Nephron (organoid): ENCODE measurements around the gene VTI1A.

Source experiments
- H3K27ac Mint-ChIP-seq, 3 experiments: 2 replicates each; pipeline ENCODE4 v1.8.0; 2020; ENCODE audit warnings: mixed read lengths in 3 of 3, mild to moderate bottlenecking in 2 of 3, moderate library complexity in 1 of 3
- H3K27me3 Mint-ChIP-seq: 2 replicates; pipeline ENCODE4 v1.8.0; 2021; ENCODE audit warnings: low read depth, mild to moderate bottlenecking, moderate library complexity, mixed read lengths
- H3K36me3 Mint-ChIP-seq: 2 replicates; pipeline ENCODE4 v1.8.0; 2020; ENCODE audit warnings: low read depth, mixed read lengths
- H3K4me1 Mint-ChIP-seq: 2 replicates; pipeline ENCODE4 v1.8.0; 2020; ENCODE audit warnings: mixed read lengths
- H3K4me3 Mint-ChIP-seq, 3 experiments: 2 replicates each; pipeline ENCODE4 v1.8.0; 2020; ENCODE audit warnings: mild to moderate bottlenecking in 3 of 3, mixed read lengths in 3 of 3, moderate library complexity in 2 of 3
- H3K9me3 Mint-ChIP-seq: 2 replicates; pipeline ENCODE4 v1.8.0; 2020; ENCODE audit warnings: mixed read lengths
- TF ChIP-seq, protein P1 (sequence below), 3 experiments: fragments of 200-600 bp; sonication (generic); IDR thresholded peaks; one replicate each; pipeline ENCODE4 v1.5.0; 2021; ENCODE audit warnings: antibody characterized with exemption in 3 of 3; ENCODE audit not compliant: unreplicated experiment in 3 of 3

VTI1A gene

DNA sequence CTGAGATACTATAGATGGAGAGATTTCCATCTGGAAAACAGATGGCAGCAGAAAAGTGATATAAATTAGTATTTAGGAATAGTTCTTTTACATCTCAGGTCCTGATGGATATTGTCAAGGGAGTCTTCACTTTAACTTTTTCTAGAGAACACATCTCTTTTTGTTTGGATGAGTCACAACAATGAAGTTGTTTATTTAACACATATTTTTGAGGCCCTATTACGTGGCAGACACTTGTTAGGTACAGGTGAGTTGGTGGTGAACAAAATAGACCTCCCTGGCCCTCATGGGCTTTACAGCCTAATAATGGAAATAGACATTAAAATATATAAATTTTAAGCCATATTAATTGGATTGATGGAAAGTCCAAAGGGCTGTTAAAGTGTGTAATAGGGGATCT is 168.3 kb downstream of the VTI1A start:
- Mint-ChIP-seq H3K4me3 (no peak overlapping the region), H3K27ac (no peak overlapping the region), H3K9me3 (peaks cover 15% of the 10 kb centered on the region), H3K27me3 (no peaks in the 10 kb centered on the region), H3K4me1 (peaks cover 9% of the 10 kb centered on the region), H3K36me3 (peaks cover 23% of the 10 kb centered on the region)
- TF ChIP-seq, protein P1, sequence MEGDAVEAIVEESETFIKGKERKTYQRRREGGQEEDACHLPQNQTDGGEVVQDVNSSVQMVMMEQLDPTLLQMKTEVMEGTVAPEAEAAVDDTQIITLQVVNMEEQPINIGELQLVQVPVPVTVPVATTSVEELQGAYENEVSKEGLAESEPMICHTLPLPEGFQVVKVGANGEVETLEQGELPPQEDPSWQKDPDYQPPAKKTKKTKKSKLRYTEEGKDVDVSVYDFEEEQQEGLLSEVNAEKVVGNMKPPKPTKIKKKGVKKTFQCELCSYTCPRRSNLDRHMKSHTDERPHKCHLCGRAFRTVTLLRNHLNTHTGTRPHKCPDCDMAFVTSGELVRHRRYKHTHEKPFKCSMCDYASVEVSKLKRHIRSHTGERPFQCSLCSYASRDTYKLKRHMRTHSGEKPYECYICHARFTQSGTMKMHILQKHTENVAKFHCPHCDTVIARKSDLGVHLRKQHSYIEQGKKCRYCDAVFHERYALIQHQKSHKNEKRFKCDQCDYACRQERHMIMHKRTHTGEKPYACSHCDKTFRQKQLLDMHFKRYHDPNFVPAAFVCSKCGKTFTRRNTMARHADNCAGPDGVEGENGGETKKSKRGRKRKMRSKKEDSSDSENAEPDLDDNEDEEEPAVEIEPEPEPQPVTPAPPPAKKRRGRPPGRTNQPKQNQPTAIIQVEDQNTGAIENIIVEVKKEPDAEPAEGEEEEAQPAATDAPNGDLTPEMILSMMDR (IDR thresholded peaks at IDR 0.05; ENCODE audit: unreplicated experiment in 3 of 3), result no peak

GRCh38 chr10:112616647-112617046 is 169.6 kb downstream of the VTI1A start:
- peaks cover 12% of the 10 kb centered on the region for H3K4me1 Mint-ChIP-seq
- peaks cover 15% of the 10 kb centered on the region for H3K9me3 Mint-ChIP-seq
- no peak overlapping the region for H3K4me3 Mint-ChIP-seq
- peaks cover 20% of the 10 kb centered on the region for H3K36me3 Mint-ChIP-seq
- no peaks in the 10 kb centered on the region for H3K27me3 Mint-ChIP-seq
- TF ChIP-seq, protein P1 (IDR thresholded peaks at IDR 0.05; ENCODE audit: unreplicated experiment in 3 of 3), result no peak
- H3K27ac Mint-ChIP-seq, result no peak overlapping the region

GRCh38 chr10:112618814-112619213 is 171.8 kb downstream of the VTI1A start:
- Mint-ChIP-seq H3K27me3 (no peaks in the 10 kb centered on the region), H3K36me3 (peaks cover 20% of the 10 kb centered on the region), H3K4me3 (no peak overlapping the region), H3K9me3 (peaks cover 15% of the 10 kb centered on the region), H3K4me1 (peaks cover 30% of the 10 kb centered on the region), H3K27ac (no peak overlapping the region)
- TF ChIP-seq, protein P1 (IDR thresholded peaks at IDR 0.05; ENCODE audit: unreplicated experiment in 3 of 3), result no peak

DNA sequence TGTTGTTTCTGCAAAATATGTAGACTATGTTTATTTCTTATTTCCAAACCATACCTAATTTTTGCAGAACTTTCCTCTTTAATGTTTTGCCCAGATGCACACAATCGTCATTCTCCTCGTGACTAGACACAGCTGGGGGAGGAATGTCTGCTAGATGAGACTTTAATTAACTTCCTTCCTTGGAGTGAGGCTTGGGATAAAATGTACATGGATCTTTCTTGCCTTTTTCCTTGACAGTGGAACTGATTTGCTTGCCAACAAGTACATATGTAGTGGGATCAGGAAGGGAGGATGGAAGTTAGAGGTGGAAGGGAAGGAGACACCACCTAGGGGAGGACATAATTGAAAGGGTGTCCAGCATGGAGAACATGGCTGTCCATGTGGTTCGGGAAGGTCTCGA is 172.5 kb downstream of the VTI1A start:
- Mint-ChIP-seq H3K4me3 (no peak overlapping the region), H3K9me3 (peaks cover 15% of the 10 kb centered on the region), H3K27ac (peak overlapping the region; percentile 65 to 81 (median 76)), H3K36me3 (peaks cover 20% of the 10 kb centered on the region), H3K4me1 (peaks cover 32% of the 10 kb centered on the region), H3K27me3 (no peaks in the 10 kb centered on the region)
- TF ChIP-seq, protein P1 (IDR thresholded peaks at IDR 0.05; ENCODE audit: unreplicated experiment in 3 of 3), result no peak

- Mint-ChIP-seq H3K27me3 (no peaks in the 10 kb centered on the region), H3K4me1 (peaks cover 32% of the 10 kb centered on the region), H3K36me3 (peaks cover 4% of the 10 kb centered on the region), H3K27ac (peak overlapping the region; percentile 53 to 67 (median 60)), H3K4me3 (no peak overlapping the region), H3K9me3 (no peaks in the 10 kb centered on the region)
- TF ChIP-seq, protein P1 (IDR thresholded peaks at IDR 0.05; ENCODE audit: unreplicated experiment in 3 of 3), result no peak
Observed at GRCh38 chr10:112622786-112623185, 175.8 kb downstream of the VTI1A start.

- Mint-ChIP-seq H3K4me1 (peaks cover 38% of the 10 kb centered on the region), H3K4me3 (no peak overlapping the region), H3K9me3 (no peaks in the 10 kb centered on the region), H3K36me3 (peaks cover 4% of the 10 kb centered on the region), H3K27ac (no peak overlapping the region), H3K27me3 (no peaks in the 10 kb centered on the region)
- TF ChIP-seq, protein P1 (IDR thresholded peaks at IDR 0.05; ENCODE audit: unreplicated experiment in 3 of 3), result no peak
Observed at GRCh38 chr10:112624546-112625048, 177.6 kb downstream of the VTI1A start.
